HG03139 (cell line): ENCODE measurements around the gene AHI1.

Experiments used
- ATAC-seq: cut with Tn5 transposase; IDR thresholded peaks from one replicate; pipeline ENCODE4 v1.9.1; 2021; ENCODE audit not compliant: unreplicated experiment

The AHI1 gene

GRCh38 chr6:135497412-135498184 is at the start of gene AHI1:
Gene AHI1 (minus strand): TSS chr6:135497740. CDS start chr6:135492237, 5,503 bp downstream.
- ATAC-seq, result peak; percentile 92

DNA sequence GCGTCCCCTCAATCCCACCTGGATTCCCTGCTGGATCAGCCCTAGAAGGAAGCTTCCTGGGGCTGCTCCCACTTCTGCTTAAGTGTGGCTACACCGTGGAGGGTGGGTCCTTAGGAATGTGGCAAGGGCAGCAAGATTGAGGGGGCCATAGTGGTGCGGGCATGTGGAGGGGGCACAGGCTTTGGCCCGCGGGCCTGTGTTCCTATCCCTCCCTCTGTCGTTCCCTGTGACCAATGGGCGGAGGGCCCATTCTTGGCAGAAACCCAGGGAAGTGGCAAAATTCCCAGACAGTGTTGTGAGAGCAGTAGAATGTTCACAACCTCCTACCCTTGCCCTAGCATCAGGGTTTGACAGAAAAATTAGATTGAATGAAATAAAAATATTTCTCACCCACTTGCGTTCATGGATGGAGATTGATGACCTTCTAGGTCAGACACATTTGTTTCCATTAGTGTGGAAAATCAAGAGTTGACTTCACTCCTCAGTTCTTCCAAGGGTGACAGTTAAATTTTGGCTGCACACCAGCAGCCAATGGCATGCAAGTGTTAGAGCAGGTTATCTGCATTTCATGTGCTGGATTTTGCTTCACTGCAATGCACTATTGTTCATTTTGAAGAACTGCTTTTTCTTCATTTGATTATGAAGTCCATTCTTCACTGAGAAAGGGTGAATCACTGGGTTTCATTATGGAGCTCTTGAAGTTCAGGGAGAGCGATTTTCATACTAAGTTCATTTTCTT is 49.3 kb upstream of the AHI1 start:
- ATAC-seq, result no peak

GRCh38 chr6:135546206-135546605 is 48.7 kb upstream of the AHI1 start:
- no peak for ATAC-seq

DNA sequence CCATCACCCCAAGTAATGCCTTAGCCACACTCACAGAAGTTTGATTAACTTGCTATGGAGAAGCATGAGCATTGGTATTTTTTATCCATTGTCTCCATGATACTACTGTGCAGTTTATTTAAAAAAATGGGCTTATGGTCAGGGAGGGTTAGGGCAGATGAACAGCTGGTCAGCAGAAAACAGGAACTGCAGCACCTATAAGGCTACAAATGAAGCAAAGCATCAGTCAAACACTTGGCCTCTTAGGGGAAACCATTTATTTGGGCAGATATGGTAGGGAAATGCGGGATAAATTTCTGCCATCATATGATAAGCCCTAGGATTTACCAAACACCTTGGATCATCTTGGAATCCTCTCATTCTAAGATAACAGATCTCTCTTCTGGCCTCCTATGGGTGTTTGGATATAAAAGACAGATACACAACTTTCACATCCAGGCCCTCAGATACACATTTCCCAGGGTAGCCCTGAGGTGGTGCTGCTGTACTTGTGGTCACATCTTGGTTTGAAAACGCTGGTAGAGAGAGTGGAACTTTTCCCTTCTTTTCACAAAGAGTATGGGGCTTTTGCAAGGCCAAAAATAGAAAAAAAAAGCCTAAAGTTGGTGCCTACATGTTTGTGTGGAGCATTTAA is 42.8 kb upstream of the AHI1 start:
- no peak for ATAC-seq

- ATAC-seq, result no peak
Measured at GRCh38 chr6:135537741-135538301, 40.3 kb upstream of the AHI1 start.

- no peak for ATAC-seq
Measured at GRCh38 chr6:135535989-135536414, 38.5 kb upstream of the AHI1 start.

DNA sequence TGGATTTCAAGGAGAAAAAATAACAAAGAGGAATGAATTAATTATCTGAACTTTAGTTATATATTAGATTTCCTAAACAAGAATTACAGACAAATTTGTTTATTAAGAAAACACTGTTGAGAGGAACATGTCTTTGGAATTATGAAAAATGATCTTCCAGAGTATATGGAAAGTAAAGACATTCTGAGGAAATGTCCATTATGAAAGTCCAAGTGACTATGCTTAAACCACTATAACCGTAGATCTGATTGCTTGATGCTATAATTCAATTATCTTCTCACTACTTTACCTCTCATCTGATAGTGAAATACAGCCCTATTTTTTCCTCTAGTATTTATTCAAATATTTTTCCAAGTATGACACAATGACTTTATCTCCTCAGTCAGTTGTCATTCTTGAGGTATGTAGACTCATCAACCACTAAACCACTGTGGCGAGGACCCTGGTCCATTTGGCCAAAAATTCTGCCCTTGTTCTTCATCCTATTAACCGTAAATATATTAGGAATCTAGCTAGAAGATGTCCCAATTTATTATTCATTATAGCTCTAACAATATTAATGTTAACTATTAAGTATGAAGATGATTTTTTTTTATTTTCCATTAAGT is 37.3 kb upstream of the AHI1 start:
- ATAC-seq, result no peak

- no peak for ATAC-seq
Measured at GRCh38 chr6:135532559-135532958, 35.0 kb upstream of the AHI1 start.

DNA sequence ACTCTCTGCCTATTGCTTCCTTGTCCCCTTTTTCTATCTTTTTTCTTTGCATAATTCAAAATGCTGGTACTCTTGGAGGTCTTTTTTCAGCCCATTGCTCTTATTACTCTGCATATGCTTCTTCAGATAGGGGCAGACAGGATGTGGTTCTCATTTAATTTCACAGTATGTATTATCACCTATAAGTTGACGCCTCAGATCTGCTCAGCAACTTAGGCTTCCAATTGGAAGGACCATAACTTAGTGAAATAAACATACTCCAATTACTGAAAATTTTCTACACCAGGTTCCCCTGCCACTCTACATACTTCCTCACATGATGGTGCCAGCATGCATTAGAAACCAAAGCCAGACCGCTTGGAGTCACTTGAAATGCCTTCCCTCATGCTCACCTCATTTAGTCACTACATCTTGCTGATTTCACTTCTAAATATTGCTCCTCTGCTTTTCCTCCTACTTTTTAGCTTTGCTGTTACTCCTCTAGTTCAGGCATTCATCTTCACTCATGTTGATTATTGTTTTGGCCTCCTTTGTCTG is 34.5 kb upstream of the AHI1 start:
- ATAC-seq, result no peak

DNA sequence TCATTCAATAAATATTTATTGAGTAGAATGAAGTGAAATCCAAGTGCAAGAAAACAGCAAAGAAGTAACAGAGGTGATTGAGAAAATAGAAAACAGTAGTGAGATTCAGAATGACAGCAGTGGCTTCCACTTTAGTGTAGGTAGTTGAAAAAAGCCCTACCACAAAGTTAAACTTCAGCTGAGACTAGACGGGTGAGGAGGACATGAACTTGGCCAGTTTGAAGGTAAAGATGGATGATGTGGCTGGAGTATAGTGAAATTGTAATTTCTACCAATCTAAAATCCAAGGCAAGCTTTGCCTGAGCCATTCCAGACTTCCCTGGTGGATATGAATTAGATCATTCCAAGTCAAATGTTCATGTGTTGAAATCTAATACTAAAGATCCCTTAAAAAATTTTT is 32.6 kb upstream of the AHI1 start:
- no peak for ATAC-seq

- no peak for ATAC-seq
Measured at GRCh38 chr6:135527960-135528249, 30.4 kb upstream of the AHI1 start.

- ATAC-seq, result no peak
Measured at GRCh38 chr6:135527116-135527959, 29.8 kb upstream of the AHI1 start.

DNA sequence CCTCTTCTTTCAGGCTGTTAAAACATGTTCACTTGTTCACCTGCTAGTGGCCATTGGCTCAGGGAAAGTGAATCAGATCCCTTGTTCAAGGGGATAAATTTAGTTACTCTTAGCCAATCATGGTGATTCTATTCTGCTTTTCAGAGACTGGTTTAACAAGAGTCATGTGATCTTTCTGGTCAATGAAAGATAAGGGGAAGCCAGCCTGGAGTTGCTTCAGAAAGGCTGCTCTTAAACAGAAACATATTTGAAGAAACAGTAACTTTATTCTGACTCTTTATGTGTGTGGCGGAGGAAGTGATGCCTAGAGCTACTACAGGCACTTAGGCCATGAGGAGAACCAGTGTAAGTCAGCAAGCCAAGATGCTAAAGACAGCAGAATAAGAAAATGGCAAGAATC is 28.1 kb upstream of the AHI1 start:
- no peak for ATAC-seq

DNA sequence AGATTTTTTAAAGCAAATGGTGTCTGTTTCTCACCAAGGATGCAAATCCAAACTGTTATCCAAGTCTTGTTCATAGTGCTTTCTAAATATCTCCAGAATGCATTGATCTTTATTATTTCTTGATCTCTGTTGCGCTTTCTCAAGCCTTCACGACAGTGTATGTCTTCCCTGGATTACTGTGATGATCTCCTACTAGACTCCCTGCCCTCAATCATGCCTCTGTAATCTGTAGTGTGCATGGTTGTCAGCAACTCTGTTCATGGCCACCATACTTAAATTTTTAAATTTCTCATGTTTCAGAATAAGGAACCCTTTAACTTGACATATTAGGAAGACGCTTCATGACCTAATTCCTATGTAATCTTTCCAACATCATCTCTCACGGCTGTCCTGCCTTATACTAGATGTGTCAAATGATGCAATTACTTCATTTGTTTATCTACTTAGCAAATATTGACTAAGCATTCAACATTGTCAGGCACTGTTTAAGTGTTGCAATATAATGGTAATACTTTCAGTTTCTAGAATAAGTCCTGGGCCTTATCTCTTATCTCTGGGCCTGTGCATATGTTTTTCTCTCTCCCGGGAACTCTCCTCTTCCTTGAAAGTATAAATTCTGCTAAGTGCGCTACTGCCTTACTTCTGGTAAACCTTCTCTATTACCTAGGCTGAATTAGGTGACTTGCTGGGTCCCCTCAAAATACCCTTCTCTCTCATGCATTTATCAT is 25.6 kb upstream of the AHI1 start:
- ATAC-seq, result no peak

GRCh38 chr6:135521431-135521830 is 23.9 kb upstream of the AHI1 start:
- no peak for ATAC-seq

DNA sequence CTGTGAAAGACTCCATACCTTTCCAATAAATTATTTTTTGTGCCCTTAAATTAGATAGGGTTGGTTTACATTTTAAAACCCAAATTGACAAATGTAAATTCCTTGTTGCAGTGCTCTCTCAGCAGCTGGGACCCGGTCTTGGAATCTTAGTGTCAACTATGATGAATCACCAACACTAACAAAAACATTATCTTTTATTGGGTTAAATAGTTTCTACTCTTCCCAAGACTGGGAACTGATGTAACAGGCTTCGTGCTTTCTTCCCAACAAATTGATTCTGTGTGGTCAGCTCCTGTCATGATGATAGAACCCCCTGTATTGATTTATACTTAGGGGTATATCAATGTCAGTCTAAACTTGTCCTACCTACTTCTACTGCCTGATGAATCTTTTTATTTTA is 23.2 kb upstream of the AHI1 start:
- ATAC-seq, result no peak

- ATAC-seq, result no peak
Measured at GRCh38 chr6:135519348-135519747, 21.8 kb upstream of the AHI1 start.

DNA sequence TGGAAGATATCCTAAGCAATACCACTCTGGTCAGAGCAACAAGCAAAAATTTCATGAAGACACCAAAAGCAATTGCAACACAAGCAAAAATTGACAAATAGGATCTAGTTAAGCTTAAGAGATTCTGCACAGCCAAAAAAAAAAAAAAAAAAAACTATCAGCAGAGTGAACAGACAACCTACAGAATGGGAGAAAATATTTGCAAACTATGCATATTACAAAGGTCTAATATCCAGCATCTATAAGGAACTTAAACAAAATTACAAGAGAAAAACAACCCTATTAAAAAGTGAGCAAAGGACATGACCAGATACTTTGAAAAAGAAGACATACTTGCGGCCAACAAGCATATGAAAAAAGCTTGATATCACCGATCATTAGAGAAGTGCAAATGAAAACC is 20.0 kb upstream of the AHI1 start:
- no peak for ATAC-seq

DNA sequence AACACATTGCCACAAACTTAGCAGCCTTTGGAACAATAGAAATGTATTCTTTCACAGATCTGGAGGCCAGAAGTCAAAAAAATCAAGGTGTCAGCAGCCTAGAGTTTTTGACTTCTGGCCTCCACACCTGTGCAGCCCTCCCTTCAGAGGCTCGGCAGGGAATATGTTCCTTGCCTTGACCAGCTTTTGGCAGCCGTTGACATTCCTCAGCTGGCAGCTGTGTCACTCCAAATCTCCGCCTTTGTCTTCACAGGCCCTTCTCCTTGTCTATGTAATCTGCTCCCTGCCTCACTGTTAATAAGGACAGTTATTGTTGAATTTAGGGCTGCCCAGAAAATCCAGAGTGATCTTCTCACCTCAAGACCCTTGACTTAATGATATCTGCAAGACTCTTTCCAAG is 17.2 kb upstream of the AHI1 start:
- no peak for ATAC-seq
